Neuronal stem cell (in vitro differentiated cells): ENCODE results near the gene CEP70.
A peak's percentile ranks its signal among the peaks of the same experiment; 100 is the strongest.
"Not testable (repeated sequence)": the region's sequence is repeated elsewhere in the genome, so short reads cannot be mapped to it uniquely, and the experiment has no call there.

Experiments
- DNase-seq: peaks from one replicate; pipeline ENCODE4 v3.0.0-alpha.2; 2013; ENCODE audit warnings: low spot score
- H2AFZ ChIP-seq: one replicate; pipeline ENCODE4 v1.6.1; 2013; ENCODE audit warnings: mild to moderate bottlenecking, low read length, inconsistent platforms
- H2AK5ac ChIP-seq: 2 replicates; pipeline ENCODE4 v1.6.1; 2013; ENCODE audit warnings: low read depth, mild to moderate bottlenecking, inconsistent platforms, low read length, moderate library complexity, mixed read lengths
- H2BK120ac ChIP-seq: 2 replicates; pipeline ENCODE4 v1.6.1; 2013; ENCODE audit warnings: low read depth, mild to moderate bottlenecking, inconsistent platforms, low read length, moderate library complexity, mixed read lengths
- H2BK12ac ChIP-seq: one replicate; pipeline ENCODE4 v1.6.1; 2013; ENCODE audit warnings: low read length, inconsistent platforms
- H2BK15ac ChIP-seq: 2 replicates; pipeline ENCODE4 v1.6.1; 2013; ENCODE audit warnings: mild to moderate bottlenecking, low read length, inconsistent platforms, mixed read lengths
- H2BK5ac ChIP-seq: one replicate; pipeline ENCODE4 v1.6.1; 2013; ENCODE audit warnings: inconsistent platforms, mild to moderate bottlenecking, low read length, moderate library complexity
- H3K14ac ChIP-seq: one replicate; pipeline ENCODE4 v1.6.1; 2013; ENCODE audit warnings: low read length, inconsistent platforms
- H3K18ac ChIP-seq: 2 replicates; pipeline ENCODE4 v1.6.1; 2013; ENCODE audit warnings: low read length, inconsistent platforms
- H3K23ac ChIP-seq: 2 replicates; pipeline ENCODE4 v1.6.1; 2013; ENCODE audit warnings: low read depth, mild to moderate bottlenecking, mixed read lengths, low read length, inconsistent platforms; ENCODE audit not compliant: poor library complexity
- H3K27ac ChIP-seq: replicated peaks from 3 replicates; pipeline ENCODE4 v1.5.1; 2013; ENCODE audit warnings: low read length, inconsistent platforms
- H3K27me3 ChIP-seq, 3 experiments: 2 replicates each; pipeline ENCODE4 v1.6.1; 2013; ENCODE audit warnings: low read length in 3 of 3, mild to moderate bottlenecking in 2 of 3, inconsistent platforms in 1 of 3, low read depth in 1 of 3, mixed read lengths in 1 of 3, moderate library complexity in 1 of 3; ENCODE audit not compliant: control insufficient read depth in 3 of 3, insufficient read depth in 3 of 3
- H3K36me3 ChIP-seq, 2 donors: replicated peaks in 1 of 2; 2 replicates each; pipeline ENCODE4 v1.6.1; 2013; ENCODE audit warnings: low read length in 2 of 2; ENCODE audit not compliant: control insufficient read depth in 2 of 2, insufficient read depth in 2 of 2
- H3K4ac ChIP-seq: 2 replicates; pipeline ENCODE4 v1.6.1; 2013; ENCODE audit warnings: inconsistent platforms, mild to moderate bottlenecking, low read length, moderate library complexity
- H3K4me1 ChIP-seq, 2 donors: 1 replicate in 1 of 2; 2 replicates in 1 of 2; pipeline ENCODE4 v1.6.1; 2013; ENCODE audit warnings: low read length in 2 of 2, low read depth in 1 of 2; ENCODE audit not compliant: control insufficient read depth in 2 of 2, insufficient read depth in 1 of 2
- H3K4me2 ChIP-seq: one replicate; pipeline ENCODE4 v1.6.1; 2013; ENCODE audit warnings: mild to moderate bottlenecking, low read length, inconsistent platforms; ENCODE audit not compliant: insufficient read depth, poor library complexity, severe bottlenecking
- H3K4me3 ChIP-seq, 2 donors: 2 replicates each; pipeline ENCODE4 v1.5.1; 2013; ENCODE audit warnings: low read length in 2 of 2, mild to moderate bottlenecking in 2 of 2, inconsistent platforms in 1 of 2, moderate library complexity in 1 of 2
- H3K79me1 ChIP-seq: one replicate; pipeline ENCODE4 v1.6.1; 2013; ENCODE audit warnings: low read depth, mild to moderate bottlenecking, inconsistent platforms, low read length, moderate library complexity
- H3K9ac ChIP-seq: one replicate; pipeline ENCODE4 v1.6.1; 2013; ENCODE audit warnings: mild to moderate bottlenecking, low read depth, low read length, inconsistent platforms; ENCODE audit not compliant: poor library complexity
- H3K9me3 ChIP-seq, 2 donors: replicated peaks in 1 of 2; 2 replicates each; pipeline versions ENCODE3 to v1.6.1; 2013; ENCODE audit warnings: low read length in 2 of 2, mild to moderate bottlenecking in 2 of 2, inconsistent platforms in 1 of 2, low read depth in 1 of 2, mixed read lengths in 1 of 2, moderate library complexity in 1 of 2; ENCODE audit not compliant: control insufficient read depth in 2 of 2, insufficient read depth in 1 of 2
- H4K8ac ChIP-seq: one replicate; pipeline ENCODE4 v1.6.1; 2013; ENCODE audit warnings: low read depth, mild to moderate bottlenecking, inconsistent platforms, low read length, moderate library complexity
- H4K91ac ChIP-seq: one replicate; pipeline ENCODE4 v1.6.1; 2013; ENCODE audit warnings: low read length, low read depth, mild to moderate bottlenecking, inconsistent platforms; ENCODE audit not compliant: poor library complexity
- whole genome bisulfite sequencing, 2 donors: extraction: QIAGEN DNeasy Blood & Tissue Kit; methylation state at CpG; one replicate each; pipeline ENCODE4 v1.1.7; 2013; ENCODE audit warnings: missing lambda C conversion rate in 2 of 2, mixed read lengths in 1 of 2; ENCODE audit not compliant: insufficient read length in 2 of 2, insufficient replicate concordance in 1 of 2; ENCODE audit errors: extremely low coverage in 2 of 2; 5-methylcytosine and 5-hydroxymethylcytosine counted together

Gene CEP70

DNA sequence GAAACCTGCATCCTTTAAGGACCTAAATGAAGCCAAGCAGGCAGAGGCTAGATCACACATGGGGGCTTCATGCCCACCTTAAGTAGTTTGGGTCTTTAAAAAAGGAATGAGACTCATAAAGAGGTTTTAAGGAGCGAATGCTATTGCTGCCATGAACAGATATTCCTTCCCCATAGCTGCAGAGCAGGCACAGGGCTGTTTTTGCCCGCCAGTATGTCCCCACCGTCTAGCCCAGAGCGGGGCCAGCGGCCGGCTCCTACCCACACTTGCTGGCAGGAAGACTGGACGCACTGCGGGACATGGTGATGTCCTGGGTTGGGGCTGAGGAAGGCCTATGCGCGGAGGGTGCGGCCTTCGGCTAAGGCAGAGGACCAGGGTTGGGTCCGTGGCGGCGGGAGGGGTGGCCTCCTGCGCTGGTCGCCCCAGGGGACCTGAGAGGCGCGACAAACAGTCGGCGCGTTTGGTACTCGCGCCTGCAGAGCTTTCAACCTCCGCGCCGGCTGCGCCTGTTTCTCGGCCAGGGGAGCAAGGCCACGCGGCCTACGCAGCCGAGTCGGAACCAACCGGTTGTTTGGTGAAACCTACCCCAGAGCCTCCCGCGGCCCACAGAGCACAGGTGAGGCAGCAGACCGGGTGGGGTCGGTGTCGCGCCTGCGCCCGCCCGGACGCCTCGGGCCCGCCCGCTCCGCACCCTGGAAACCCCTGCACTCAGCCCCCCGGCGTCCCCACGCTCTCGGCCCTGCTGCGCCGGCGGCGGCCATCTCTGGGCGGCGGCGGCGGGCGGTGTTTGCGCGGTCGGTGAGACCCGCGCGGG lies 14.5 kb upstream of the CEP70 start, which contains the start of gene FAIM:
TSS of gene FAIM (plus strand) at position 450 of the 814 bp plus-strand sequence. CDS start 10,956 bp downstream, outside the sequence.
- H2BK15ac ChIP-seq: peak within 1 kb of the TSS; percentile 99
- H3K4me2 ChIP-seq: peak within 1 kb of the TSS; percentile 90
- H3K14ac ChIP-seq: peak within 1 kb of the TSS; percentile 91
- H3K36me3 ChIP-seq: no peaks in the 10 kb centered on the region
- peak within 1 kb of the TSS; percentile 97 for H3K18ac ChIP-seq
- H4K8ac ChIP-seq: peak within 1 kb of the TSS; percentile 87
- peak within 1 kb of the TSS; percentile 93 for H2BK5ac ChIP-seq
- H3K23ac ChIP-seq: peak within 1 kb of the TSS; percentile 78
- H2BK12ac ChIP-seq: peak within 1 kb of the TSS; percentile 16
- H3K4ac ChIP-seq: peak within 1 kb of the TSS; percentile 70
- H2AK5ac ChIP-seq: peak within 1 kb of the TSS; percentile 62
- no peaks in the 10 kb centered on the region for H3K9me3 ChIP-seq
- H3K4me3 ChIP-seq: peak within 1 kb of the TSS; percentile 39 to 69
- H3K4me1 ChIP-seq: peaks cover 0 to 4% of the 10 kb centered on the region in 2 donors
- H4K91ac ChIP-seq: peak within 1 kb of the TSS; percentile 70
- H3K27me3 ChIP-seq: peaks cover 0 to 24% (median 0%) of the 10 kb centered on the region in 3 experiments
- peak; percentile 46 for DNase-seq
- H2AFZ ChIP-seq: peak within 1 kb of the TSS; percentile 83
- no peak within 1 kb of the TSS for H3K27ac ChIP-seq
- H2BK120ac ChIP-seq: peak within 1 kb of the TSS; percentile 96
- no peaks in the 10 kb centered on the region for H3K79me1 ChIP-seq
- H3K9ac ChIP-seq: peak within 1 kb of the TSS; percentile 87
- no CpG with 5 or more reads among the region's 68 CpGs for WGBS, 2 donors

DNA sequence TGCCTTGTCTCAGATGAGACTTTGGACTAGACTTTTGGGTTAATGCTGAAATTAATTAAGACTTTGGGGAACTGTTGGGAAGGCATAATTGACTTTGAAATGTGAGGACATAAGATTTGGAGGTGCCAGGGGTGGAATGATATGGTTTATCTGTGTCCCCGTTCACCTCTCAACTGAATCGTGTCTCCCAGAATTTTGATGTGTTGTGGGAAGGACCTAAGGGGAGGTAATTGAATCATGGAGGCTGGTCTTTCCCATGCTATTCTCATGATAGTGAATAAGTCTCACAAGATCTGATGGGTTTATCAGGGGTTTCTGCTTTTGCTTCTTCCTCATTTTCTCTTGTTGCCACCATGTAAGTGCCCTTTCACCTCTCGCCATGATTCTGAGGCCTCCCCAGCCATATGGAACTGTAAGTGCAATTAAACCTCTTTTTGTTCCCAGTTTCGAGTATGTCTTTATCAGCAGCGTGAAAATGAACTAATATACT lies 10.1 kb upstream of the CEP70 start:
- not testable (repeated sequence) for H3K9ac ChIP-seq, H2BK12ac ChIP-seq, H2BK5ac ChIP-seq, H3K36me3 ChIP-seq, H3K4me1 ChIP-seq, H3K4me2 ChIP-seq, H3K79me1 ChIP-seq, H3K4ac ChIP-seq, H3K14ac ChIP-seq, H3K23ac ChIP-seq, H3K27ac ChIP-seq, H2AK5ac ChIP-seq, H2BK120ac ChIP-seq, H3K18ac ChIP-seq, H3K9me3 ChIP-seq, H2BK15ac ChIP-seq, H3K4me3 ChIP-seq, H2AFZ ChIP-seq, H4K91ac ChIP-seq, H4K8ac ChIP-seq, DNase-seq
- no CpG with 5 or more reads among the region's 5 CpGs for WGBS, 2 donors
- peaks cover 0 to 12% (median 0%) of the 10 kb centered on the region in 3 experiments for H3K27me3 ChIP-seq

DNA sequence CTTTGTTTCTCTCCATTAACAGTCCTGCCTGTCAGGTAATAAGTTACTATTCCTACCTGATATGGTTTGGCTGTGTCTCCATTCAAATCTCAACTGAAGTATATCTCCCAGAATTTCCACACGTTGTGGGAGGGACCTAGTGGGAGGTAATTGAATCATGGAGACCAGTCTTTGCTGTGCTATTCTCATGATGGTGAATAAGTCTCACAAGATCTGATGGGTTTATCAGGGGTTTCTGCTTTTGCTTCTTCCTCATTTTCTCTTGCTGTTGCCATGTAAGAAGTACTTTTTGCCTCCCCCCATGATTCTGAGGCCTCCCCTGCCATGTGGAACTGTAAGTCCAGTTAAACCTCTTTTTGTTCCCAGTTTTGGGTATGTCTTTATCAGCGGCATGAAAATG lies 7.6 kb upstream of the CEP70 start:
- H2BK120ac ChIP-seq, H3K23ac ChIP-seq, H3K9me3 ChIP-seq: not testable (repeated sequence)

DNA sequence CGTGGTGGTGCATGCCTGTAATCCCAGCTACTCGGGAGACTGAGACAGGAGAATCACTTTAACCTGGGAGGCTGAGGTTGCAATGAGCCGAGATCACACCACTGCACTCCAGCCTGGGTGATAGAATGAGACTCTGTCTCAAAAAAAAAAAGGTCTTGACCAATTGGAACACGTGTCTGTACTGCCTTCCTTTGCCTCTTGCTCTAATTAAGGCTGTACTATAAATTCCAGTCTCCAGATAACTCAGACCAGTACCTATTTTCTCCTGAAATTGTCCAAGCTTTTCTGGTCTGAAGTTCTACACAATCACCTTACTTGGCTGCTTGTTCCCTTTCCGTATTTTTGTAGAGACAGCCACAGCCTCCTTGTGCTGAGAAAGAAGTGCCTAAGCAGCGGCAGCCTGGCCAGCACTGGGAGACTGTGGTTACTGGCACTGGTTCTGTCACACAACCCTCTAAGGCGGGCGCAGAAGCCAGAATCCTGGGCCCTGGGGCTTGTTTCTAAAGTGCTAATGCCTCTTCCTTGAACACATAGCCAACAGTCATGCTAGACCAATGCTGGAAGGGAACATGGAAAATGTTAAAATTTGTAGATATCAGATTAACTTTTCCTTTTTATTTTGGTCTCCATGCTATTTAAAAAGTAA lies 6.2 kb upstream of the CEP70 start:
- H2BK5ac ChIP-seq: no peak overlapping the region
- H3K18ac ChIP-seq: peak overlapping the region; percentile 11
- H2BK120ac ChIP-seq: no peak overlapping the region
- no peak overlapping the region for H3K4me3 ChIP-seq
- H3K36me3 ChIP-seq: no peaks in the 10 kb centered on the region
- no peak overlapping the region for H4K91ac ChIP-seq
- H3K9ac ChIP-seq: no peak overlapping the region
- H3K4ac ChIP-seq: no peak overlapping the region
- DNase-seq: no peak
- no peak overlapping the region for H4K8ac ChIP-seq
- no peaks in the 10 kb centered on the region for H3K27me3 ChIP-seq
- no peak overlapping the region for H3K4me2 ChIP-seq
- H3K4me1 ChIP-seq: no peaks in the 10 kb centered on the region
- H2AFZ ChIP-seq: no peak overlapping the region
- H2AK5ac ChIP-seq: no peak overlapping the region
- H2BK15ac ChIP-seq: no peak overlapping the region
- no peaks in the 10 kb centered on the region for H3K79me1 ChIP-seq
- WGBS, 2 donors: no CpG with 5 or more reads among the region's 8 CpGs
- no peak overlapping the region for H3K27ac ChIP-seq
- no peak overlapping the region for H3K14ac ChIP-seq
- no peak overlapping the region for H2BK12ac ChIP-seq
- H3K9me3 ChIP-seq: peaks cover 0 to 4% of the 10 kb centered on the region in 2 donors
- H3K23ac ChIP-seq: no peak overlapping the region

More for the DNA sequence above, 7.6 kb upstream of the CEP70 start:
- H3K27me3 ChIP-seq, H3K18ac ChIP-seq, DNase-seq, H4K8ac ChIP-seq, H3K4me3 ChIP-seq, H2BK5ac ChIP-seq, H3K79me1 ChIP-seq, H3K14ac ChIP-seq, H3K9ac ChIP-seq, H2AK5ac ChIP-seq, H3K4me2 ChIP-seq, H4K91ac ChIP-seq, H2AFZ ChIP-seq, H3K4ac ChIP-seq, H3K4me1 ChIP-seq, H2BK12ac ChIP-seq, H2BK15ac ChIP-seq, H3K36me3 ChIP-seq, H3K27ac ChIP-seq: not testable (repeated sequence)
- no CpG with 5 or more reads among the region's 2 CpGs for WGBS, 2 donors
